Measurements from ENCODE around the gene ATP13A1. TPM values are rescaled to one million over a fixed set of nuclear protein-coding genes. Genes with fewer than 3 reads are reported as not detected.

ATP13A1 gene
- total RNA-seq, 1 experiment from 2014 or later = 21.9 TPM

DNA sequence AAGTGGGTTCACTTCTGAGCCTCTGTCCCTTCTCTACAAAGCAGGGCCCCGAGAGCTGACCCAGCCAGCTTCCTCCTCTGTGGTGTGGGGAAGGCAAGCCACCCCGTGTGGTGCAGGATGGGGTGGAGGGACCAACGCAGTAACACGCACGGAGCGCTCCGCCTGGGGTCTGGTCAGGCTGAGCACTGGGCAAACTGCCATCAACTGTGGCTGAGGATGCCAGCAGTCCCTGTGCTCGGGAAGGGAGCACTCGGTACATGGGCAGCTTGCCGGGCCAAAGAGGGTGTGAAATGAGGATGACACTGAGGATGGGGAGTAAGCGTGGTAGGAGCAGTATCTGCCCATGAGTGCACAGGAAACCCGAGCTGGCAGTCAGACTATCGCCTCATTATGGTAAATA lies 12.4 kb downstream of the ATP13A1 start:
- in situ Hi-C loops (cut with HindIII; ENCODE audit: low pct_unique_long_range_greater_than_20kb, low sequenced_read_pairs) = no loop called here
- DNase-seq (ENCODE audit: low read depth, low spot score) = no peak

DNA sequence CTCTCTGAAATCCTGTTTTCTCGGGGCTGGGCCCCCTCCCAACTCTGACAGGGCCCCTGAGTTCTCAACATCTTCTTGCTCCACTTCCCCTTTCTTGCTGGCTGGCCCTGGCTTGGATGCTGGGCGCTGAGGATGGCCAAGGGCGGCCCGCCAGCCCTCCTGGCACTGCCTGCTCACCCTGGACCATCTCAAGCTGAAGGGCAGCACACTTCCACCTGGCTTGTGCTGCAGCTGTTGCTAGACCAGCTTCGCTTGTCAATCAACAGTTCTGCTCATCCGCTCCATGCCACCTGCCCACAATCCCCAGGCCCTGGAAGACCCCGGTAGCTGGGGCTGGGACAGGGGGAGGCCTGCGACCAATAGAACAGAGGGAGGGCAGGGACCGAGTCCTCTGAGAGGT lies 13.1 kb downstream of the ATP13A1 start:
- in situ Hi-C loops (cut with HindIII; ENCODE audit: low pct_unique_long_range_greater_than_20kb, low sequenced_read_pairs) = no loop called here
- DNase-seq (ENCODE audit: low read depth, low spot score) = no peak

DNA sequence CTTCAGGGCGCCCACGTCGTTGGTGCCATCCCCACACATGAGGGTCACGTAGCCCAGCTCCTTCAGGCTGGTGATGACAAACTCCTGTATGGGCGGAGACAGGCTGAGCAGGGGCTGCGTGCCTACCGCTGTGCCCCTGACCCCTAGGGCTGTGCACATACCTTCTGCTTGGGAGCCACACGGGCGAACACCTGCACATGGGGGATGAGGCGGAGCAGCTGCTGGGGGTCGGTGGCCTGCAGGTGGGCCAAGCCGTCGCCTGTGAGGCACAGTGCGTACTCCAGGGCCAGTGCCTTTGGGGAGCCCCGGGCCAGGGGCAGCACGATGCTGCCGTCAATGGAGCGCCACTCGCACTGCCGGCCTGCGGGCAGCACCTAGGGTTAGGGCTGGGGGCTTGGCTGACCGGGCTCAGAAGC lies 13.9 kb downstream of the ATP13A1 start:
- no peak for DNase-seq (ENCODE audit: low read depth, low spot score)
- in situ Hi-C loops (cut with HindIII; ENCODE audit: low pct_unique_long_range_greater_than_20kb, low sequenced_read_pairs) = no loop called here

DNA sequence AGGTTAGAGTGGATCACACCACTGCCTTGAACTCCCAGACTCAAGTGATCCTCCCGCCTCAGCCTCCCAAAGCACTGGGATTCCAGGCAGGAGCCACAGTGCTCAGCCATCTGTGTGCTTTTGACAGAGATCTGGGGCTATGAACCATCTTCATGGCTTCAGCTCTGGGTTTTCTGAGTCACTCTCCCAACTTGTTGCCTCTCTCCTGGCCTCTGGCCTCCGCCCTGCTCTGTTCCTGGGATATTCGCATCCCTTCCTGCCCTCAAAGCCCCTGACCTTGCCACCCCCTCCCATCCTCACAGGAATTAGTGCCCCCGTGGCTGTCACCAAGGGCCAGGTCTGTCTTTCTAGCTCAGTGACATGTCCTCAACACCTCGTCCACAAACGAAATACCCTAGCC lies 14.3 kb downstream of the ATP13A1 start:
- DNase-seq (ENCODE audit: low read depth, low spot score) = no peak
- in situ Hi-C loops (cut with HindIII; ENCODE audit: low pct_unique_long_range_greater_than_20kb, low sequenced_read_pairs) = no loop called here

DNA sequence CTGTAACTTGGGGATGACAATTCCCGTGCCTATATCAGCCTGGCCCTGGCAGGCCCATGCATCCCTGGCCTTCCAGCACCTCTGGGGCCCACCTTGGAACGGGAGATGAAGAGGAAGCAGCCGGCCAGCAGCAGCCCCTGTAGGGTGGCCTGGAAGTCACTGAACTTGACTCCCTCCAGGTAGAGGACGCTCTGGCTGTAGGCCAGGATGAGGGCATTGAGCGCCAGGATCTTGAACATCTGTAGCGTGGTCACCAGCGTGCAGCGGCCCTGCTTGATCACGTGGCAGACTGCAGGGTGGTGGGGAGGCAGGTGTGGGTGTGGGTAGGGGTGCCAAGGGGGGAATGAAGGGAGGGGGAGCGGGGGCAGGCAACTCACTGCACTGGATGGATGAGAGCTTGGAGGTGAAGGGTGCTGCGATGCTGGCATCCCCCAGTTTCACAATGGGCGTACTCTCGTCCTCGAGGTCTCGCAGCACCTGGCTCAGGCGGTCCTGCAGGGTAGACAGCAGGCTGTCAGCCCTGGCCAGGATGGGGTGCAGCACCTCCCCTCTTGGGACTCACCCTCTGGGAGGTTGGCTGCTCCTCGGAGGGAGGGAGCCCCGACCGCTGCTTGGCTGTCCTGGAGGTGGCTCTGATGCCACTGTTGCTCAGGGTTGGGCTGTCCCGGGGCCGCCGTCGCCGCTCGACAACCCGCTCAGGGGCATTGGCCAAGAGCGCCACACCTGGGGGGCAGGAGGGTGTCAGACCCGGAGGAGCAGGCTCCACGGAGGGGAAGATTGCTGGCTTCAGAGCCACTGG lies 16.2 kb downstream of the ATP13A1 start:
- DNase-seq (ENCODE audit: low read depth, low spot score) = no peak
- in situ Hi-C loops (cut with HindIII; ENCODE audit: low pct_unique_long_range_greater_than_20kb, low sequenced_read_pairs) = no loop called here

DNA sequence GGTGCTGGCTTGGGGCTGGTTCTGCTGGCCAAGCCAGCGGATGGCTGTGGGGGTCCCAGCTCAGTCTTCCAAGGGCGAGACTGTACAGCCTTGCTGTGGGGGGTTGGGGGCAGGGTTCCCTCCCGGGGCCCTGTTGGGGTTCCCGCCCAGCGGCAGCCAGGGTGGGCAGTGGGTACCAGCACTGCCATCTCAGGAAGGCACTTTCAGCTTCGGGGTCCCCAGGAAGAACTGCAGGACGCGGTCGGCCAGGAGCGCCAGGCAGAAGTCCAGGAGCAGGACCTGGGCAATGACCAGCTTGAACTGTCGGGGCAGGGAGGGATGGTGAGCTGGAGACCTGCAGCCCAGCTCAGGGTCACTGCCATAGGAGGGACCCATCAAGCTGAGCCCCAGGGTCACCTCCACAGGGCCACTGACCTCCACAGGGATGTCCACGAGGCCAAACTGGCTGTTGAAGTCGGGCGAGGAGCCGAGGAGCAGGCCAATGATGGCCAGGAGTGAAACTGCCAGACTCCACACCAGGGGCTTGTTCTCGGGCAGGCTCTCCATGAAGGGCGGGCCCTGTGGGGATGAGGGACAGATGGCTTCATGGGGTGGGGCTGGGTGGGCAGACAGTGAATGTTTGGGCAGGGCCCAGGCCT lies 18.1 kb downstream of the ATP13A1 start:
- in situ Hi-C loops (cut with HindIII; ENCODE audit: low pct_unique_long_range_greater_than_20kb, low sequenced_read_pairs) = no loop called here
- DNase-seq (ENCODE audit: low read depth, low spot score) = no peak

DNA sequence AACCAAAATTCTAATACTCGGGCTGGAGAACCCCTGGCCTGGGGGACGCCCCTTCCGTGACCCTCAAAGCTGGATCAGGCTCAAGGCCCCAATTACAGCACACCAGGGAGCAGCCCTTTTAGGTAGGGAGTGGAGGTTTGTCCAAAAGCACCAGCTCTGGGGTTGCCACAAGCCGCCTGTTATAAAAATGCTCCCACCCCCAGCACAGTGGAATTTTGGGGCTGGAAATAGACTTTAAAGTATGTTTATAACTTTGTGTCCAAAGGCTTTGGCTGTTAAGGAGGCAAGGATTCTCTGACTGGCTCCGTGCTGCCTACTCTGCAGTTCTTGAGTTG lies 19.5 kb downstream of the ATP13A1 start:
- DNase-seq (ENCODE audit: low read depth, low spot score) = no peak
- in situ Hi-C loops (cut with HindIII; ENCODE audit: low pct_unique_long_range_greater_than_20kb, low sequenced_read_pairs) = no loop called here

DNA sequence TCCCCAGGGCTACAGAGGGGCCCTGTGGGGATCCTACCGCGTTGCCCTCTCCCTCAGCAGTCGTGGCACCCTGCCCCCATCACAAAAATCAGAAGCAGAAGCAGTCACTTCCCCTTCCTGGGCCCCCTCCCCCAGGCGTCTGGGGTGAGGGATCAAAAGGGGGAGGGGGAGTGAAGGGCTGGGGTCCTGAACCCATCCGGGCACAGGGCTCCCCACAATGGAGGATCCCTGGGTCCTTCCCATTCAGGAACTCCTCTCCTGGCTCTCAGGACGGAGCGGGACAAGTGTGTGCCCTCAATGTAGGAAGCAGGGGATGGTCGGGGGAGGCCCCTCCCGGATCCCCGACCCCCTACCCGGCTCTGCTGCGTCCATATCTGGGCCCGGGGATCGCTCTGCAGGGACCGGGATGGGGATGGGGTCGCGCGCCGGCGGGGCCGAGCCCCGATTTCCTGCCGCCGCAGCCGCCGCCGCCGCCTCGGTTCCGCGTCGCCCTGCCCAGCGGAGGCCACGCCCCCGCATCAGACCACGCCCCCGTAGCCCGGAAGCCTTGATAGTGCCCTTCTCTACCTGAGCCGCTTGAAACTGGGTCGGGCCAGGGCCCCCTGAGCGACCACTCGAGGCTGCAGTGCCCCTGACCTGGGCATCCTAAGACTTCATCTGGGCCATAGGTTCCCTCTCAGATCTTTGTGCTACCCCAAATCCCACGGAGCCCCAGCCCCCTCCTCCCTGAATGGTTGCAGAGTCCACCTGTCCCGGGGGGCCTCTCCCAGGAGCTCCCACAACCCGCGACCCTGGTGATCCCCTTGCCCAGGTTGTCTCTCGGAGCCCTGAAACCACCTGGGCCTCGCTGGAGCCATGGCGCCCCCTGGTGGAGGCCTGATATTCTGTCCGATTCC lies 20.1 kb downstream of the ATP13A1 start, which contains the start of gene GMIP:
Gene GMIP (minus strand): TSS at position 500 of the 896 bp plus-strand sequence. CDS start 128 bp downstream, at position 372.
- in situ Hi-C loops (cut with HindIII; ENCODE audit: low pct_unique_long_range_greater_than_20kb, low sequenced_read_pairs) = no loop called here
- DNase-seq (ENCODE audit: low read depth, low spot score) = peak; percentile 52

DNA sequence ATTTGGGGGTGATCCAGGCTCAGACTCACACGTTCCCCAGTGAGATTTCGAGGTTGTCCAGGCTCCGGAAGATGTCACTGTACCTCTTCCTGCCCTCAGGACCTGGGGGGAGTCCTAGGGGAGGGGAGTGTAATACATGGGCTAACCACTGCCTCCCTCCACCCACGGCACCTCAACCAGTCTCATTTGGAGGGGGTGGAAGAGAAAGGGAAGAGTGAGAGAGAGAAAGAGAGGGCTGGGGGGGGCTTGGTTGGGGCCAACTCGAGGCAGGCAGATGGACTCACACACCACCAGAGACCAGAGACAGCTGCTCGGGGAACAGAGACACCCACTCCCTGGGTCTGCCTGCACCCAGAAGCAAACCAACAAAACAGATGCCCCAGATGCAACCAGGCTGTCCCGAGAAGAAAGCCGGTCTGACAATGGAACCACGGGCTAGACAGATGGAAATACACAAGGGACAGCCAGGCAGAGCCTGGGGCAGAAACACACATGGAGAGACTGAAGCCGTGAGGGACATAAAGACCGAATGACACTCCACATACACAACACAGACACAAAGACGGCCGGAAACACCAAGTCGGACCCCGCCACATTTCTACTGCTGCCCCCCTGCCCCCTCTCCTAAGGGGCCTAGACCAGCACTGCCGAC lies 20.8 kb downstream of the ATP13A1 start:
- DNase-seq (ENCODE audit: low read depth, low spot score) = peak; percentile 21
- in situ Hi-C loops (cut with HindIII; ENCODE audit: low pct_unique_long_range_greater_than_20kb, low sequenced_read_pairs) = no loop called here

DNA sequence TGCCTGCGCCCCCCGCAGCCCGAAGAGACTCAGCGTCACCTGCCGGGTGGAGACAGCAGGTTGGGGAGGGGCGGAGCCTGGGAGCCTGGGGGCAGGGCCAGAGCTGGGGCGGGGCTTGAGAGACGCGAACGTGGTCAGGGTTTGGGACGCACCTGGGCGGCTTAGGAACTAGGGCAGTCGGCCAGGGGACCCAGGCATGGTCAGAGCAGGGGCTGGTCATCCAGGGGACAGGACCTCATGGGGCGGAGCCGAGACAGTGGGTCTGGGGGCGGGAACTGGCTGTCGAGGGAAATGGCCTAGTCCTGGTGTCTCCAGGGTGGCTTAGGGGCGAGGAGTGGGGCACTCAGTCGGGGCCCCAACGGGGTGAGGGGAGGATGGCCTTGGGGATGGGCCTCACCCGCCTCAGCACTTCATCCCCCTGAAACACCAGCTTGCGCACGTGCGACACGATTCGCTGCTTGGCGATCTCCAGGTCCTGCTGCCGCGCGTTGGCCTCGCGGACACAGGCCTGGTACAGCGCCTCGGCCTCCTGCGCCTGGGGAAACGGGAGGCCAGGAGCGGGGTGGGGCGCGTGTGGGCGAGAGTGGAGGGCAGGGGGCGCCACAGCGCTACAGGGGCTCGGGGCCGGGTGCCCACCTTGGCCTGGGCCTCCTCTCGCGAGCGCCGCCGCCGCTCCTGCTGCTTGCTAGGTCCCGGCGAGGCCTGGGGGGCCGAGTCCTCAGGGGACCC lies 25.8 kb downstream of the ATP13A1 start:
- DNase-seq (ENCODE audit: low read depth, low spot score) = no peak
- in situ Hi-C loops (cut with HindIII; ENCODE audit: low pct_unique_long_range_greater_than_20kb, low sequenced_read_pairs) = no loop called here

DNA sequence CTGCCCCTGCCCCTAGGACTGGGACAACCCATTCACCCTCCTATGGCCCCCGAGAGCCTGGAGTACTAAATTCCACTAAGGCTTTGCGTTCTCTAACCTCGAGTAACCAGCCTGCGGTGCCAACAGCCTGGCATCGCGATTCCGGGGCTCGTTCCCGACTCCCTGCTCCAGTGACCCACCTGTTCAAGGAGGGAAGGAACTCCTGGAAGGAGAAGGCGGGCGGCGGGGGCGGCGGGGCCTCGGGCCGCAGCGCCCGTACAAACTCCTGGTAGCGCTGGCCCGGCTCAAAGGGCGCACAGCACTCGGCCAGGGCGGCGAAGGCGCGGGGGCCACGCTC lies 26.3 kb downstream of the ATP13A1 start:
- DNase-seq (ENCODE audit: low read depth, low spot score) = no peak
- in situ Hi-C loops (cut with HindIII; ENCODE audit: low pct_unique_long_range_greater_than_20kb, low sequenced_read_pairs) = no loop called here

DNA sequence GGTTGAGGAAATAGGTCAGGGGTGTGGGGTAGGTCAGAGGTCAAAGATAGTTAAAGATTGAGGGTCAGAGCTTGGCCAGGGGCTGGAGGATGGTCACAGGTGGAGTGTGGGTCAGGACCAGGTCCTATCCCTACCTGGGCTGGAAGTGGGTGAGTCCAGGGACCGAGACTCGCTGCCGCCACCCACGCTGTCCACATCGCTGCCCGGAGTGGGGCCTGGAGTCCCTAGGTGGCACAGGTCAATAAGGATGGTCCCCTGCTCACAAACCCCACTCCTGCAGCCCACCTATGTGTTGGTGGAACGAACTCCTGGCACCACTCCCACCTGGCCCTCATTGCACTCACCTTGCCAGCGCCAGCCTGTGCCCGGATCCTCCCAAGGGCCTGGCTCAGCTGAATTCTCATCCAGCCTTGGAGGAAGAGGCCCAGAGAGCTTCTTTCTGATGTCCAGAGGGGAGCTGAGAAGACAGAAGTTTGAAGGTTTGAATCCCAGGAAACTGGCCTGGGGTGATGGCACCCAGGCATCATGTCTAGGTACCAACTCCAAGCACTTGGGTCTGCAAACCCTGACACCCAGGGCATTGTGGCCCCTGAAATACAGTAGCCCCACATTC lies 26.8 kb downstream of the ATP13A1 start:
- in situ Hi-C loops (cut with HindIII; ENCODE audit: low pct_unique_long_range_greater_than_20kb, low sequenced_read_pairs) = no loop called here
- no peak for DNase-seq (ENCODE audit: low read depth, low spot score)

DNA sequence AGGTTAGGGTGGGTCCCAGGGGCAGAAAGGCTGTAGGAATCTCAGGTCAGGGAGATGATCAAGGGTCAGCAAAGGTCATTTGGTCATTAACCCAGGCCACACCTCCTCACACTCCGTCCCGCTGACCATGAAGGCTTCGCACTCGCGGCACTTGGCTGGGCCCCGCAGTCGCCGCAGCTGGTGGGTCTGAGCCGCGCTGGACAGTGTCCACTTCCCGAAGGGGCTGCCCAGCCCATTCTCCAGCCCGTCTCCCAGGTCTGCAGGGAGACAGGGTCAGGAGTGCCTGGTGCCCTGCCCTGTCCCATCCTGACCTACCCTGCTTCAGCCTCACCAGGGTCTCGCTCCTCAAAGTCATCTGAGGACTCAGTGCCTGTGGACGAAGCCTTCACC lies 28.2 kb downstream of the ATP13A1 start:
- in situ Hi-C loops (cut with HindIII; ENCODE audit: low pct_unique_long_range_greater_than_20kb, low sequenced_read_pairs) = no loop called here

DNA sequence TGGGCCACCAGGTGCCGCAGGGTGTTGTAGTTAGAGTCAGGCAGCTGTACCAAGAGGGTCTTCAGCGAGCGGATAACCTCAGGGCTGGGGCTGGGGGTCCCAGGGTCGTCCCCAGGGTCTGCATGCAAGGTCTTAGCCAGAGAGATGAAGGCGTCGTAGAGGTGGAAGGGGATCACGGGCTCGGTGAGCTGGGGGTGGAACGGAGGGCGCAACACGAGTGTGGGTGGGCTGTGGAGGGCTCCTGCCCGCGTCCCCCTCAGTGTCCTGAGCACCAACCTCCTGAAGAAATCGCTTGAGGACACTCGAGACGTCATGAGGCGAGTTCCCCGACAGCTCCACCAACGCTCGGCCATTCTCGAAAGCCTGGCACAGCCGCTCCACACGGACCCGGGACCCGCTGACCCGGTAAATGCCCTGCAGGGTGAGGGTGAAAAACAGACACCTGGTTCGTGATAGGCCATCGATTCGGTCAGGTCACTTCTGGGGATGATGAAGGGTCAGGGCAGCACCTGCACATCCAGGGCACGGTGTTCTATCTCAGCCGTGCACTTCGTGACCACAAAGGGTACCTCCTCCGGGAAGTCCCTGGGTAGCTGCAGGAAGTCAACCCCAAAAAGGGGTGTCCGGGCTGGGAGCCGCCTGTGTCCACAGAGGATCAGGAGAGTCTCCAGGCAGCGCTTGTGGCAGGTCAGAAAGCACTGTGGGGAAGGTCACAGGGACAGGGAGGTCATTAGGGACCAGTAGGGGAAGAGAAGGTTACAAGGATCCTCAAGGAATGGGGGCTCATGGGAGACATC lies 28.8 kb downstream of the ATP13A1 start:
- in situ Hi-C loops (cut with HindIII; ENCODE audit: low pct_unique_long_range_greater_than_20kb, low sequenced_read_pairs) = no loop called here
- DNase-seq (ENCODE audit: low read depth, low spot score) = no peak

More for the DNA sequence above, 28.2 kb downstream of the ATP13A1 start:
- no peak for DNase-seq (ENCODE audit: low read depth, low spot score)

DNA sequence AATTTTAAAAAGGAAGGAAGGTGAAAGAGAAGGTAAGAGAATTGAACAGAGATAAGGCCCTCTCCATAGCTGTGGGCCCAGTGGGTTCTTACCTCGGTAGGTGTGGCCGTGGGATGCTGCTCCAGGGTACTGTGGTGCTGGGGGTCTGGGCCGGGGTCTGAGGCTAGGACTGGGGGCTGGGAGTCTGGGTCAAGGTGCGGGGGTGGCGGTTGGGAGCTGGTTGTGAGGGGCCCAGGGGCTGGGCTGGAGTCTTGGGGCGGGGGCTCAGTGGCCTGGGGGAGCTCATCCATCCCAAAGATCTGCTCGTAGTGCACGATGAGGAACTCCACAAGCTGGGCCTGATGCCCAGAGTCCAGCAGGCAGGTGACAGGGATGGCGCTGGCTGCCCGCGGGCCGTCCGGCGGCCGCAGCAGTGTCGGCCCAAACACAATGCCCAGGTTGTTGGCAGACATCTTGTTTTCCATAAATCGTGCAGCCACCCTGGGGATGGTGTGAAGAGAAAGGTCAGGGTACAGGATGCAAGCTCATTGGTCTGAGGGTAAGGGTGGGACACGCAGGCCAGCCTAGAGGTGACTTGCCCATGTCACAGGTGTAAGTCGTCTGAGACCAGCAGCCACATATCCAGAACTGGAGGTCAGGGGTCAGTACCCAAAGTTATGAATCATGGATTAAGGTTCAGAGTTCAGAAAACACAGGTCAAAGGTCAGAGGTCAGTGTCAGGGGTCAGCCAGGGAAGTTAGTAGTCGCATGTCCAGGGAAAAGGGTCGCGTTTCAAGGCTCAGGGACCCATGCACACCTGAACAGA lies 29.6 kb downstream of the ATP13A1 start:
- no peak for DNase-seq (ENCODE audit: low read depth, low spot score)
- in situ Hi-C loops (cut with HindIII; ENCODE audit: low pct_unique_long_range_greater_than_20kb, low sequenced_read_pairs) = no loop called here

DNA sequence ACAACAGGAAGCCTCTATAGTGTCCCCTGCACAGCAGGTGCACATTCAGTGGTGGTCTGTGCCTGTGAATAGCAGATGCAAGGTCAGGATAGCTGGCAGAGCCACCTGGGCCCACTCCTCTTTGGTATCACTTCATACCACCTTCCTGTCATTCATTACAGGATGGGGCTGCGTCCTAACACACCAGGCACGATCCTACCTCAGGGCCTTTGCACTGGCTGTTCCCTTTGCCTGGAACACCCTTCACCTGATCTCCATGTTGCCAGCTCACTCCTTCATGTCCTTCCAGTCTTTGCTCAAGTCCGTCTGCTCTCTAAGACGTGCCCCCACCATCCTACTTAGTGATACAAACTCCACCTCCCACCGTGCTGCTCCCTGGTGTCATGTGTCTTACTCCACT lies 30.8 kb downstream of the ATP13A1 start:
- in situ Hi-C loops (cut with HindIII; ENCODE audit: low pct_unique_long_range_greater_than_20kb, low sequenced_read_pairs) = no loop called here
- DNase-seq (ENCODE audit: low read depth, low spot score) = no peak
